NCI-H446 treated with DMSO at 0.1 percent for 48 hours (cell line): Measurements from ENCODE around the gene KRTAP10-2.
"Not testable (repeated sequence)": the region's sequence is repeated elsewhere in the genome, so short reads cannot be mapped to it uniquely, and the experiment has no call there.

Source experiments
- DNase-seq: peaks from one replicate; lab custom pipeline; 2025; lab: John Stamatoyannopoulos, UW

Gene KRTAP10-2

GRCh38 chr21:44567481-44568171 lies 16.3 kb upstream of the KRTAP10-2 start:
- no peak for DNase-seq

DNA sequence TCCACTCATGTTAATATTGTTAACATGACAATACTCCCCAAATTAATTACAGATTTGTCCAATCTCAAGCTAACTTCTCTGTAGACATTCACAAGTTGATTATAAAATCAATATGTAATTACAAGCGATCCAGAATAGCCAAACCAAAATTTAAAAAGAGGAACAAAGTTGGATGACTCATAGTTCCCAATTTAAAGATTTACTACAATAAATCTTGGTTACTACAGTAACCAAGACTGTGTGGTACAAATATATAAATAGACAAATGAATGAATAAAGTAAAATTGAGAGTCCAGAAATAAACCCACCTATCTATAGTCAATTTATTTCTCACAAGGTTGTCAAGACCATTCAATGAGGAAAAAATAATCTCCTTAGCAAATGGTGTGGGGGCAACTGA lies 15.1 kb upstream of the KRTAP10-2 start:
- DNase-seq, result no peak

GRCh38 chr21:44564886-44565598 lies 13.7 kb upstream of the KRTAP10-2 start:
- no peak for DNase-seq

DNA sequence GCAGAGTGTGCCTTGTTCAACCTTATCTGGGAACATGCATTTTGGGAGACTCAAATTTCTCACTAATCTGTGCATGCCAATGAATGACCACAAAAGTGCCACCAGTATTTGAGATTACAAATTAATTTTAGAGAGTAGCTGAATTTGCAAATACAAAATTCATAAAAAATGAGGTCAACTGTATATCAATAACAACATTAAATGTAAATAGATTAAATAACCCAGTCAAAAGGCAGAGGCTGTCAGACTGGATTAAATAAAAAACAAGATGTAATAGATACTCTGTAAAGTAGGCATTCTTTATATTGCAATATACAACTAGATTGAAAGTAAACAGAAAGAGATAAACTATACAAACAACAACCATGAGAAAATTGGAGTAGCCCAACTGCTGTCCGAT lies 12.8 kb upstream of the KRTAP10-2 start:
- DNase-seq, result no peak

DNA sequence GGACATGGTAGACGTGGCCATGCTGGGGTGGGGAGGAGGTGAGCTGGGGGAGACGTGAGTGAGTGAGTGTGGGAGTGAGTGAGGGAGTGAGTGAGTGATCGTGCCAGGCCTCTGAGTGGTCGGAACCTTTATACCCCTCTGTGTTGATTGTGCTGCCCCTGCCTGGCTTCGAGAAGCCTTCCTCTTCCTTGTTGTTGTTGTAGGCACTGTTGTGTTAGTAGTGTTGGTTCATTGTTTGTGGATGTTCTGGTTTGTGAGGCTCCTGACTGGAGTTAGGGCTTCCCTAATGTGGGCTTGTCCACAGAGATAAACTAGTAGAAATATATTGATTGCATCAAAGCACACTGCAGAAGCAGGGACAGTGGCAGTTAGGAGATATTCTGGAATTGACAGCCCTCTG lies 7.4 kb upstream of the KRTAP10-2 start, which contains the start of gene KRTAP10-3:
Gene KRTAP10-3 (minus strand): TSS at position 101 of the 400 bp plus-strand sequence. CDS start 80 bp downstream, at position 21.
- no peak for DNase-seq

- DNase-seq, result not testable (repeated sequence)
Measured at GRCh38 chr21:44558329-44558675, 7.0 kb upstream of the KRTAP10-2 start.

DNA sequence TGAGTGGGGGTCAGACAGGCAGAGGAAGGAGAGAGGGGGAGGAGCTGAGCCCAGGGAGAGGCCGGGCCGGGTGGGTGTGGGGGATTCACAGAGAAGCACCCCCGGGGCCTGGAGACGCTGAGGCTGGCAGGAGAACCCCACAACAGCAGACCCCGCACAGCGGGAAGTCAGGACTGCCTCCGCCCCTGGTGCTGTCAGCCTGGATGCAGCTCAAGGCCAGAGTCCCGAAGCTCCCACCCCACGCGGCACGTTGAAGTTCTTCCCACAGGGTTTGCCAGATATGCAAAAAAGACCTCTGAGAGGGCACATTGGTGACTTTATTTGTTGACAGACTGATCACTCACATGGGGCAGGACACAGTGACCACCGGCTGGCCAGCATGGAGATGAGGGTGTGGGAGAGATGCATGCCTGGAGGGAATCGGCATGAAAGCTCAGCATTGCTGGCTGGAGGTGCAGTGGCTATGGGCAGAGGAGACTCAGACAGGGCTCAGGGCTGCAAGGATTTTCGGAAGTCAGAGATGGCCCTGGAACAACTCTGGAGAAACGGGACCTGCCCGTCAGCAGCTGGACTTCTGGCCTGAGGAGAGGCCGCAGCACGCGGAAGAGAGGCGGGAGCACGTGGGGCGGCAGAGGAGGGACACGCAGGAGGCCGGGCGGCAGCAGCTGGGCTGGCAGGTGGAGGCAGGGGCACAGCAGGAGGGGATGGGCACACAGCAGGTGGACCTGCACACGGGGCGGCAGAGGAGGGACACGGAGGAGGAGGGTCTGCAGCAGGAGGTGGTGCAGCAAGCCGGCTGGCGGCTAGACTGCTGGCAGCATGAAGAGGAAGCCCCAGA lies 6.4 kb upstream of the KRTAP10-2 start:
- DNase-seq, result no peak

DNA sequence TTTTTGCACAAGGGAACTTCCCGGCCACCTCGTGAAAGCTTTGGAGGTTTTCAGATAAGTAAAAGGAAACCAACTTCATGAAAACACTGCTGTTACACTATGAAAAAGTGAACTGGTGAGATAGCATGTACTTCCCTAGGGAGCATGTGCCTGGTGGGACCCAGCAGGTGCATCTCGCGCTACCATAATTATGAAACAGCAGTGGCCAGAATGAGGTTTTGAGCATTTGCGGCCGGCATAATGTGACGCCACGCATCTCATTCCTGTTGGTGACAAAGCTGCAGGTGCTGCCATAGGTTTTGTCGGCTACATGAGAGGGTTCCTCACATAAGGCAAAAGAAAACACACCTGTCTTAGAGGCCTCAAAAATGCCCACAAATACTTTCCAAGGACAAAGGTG lies 5.6 kb upstream of the KRTAP10-2 start:
- no peak for DNase-seq

DNA sequence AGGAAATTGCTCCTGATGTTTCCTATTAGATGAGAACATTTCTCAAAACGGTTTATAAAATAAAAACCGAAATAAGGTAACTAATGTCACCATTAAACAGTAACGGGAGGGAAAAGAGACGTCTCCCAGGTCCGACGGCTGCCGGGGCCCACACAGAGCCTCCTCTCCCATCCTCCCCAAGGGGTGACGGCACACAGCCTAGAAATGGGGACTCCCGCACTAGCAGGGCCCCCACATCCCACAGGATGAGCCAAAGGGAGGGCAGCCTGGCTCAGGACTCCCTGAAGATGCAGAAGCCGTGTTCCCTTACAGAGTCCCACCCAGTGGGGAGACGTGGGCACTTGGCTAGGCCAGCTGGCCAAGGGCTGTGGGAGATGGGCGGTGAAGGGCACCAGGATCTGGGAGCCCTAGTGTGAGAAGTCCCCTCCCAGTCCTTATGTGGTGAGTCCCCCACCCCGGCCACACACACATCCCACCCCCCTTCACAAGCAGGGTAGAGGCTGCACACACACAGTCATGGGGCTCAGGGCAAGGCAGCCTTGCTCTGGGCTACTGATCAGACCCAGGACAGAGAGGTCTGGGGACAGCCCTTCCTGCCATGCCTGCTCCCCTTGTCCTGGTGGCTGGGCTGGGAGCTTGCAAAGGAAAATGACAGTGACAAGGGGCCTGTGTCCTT lies 4.0 kb upstream of the KRTAP10-2 start:
- no peak for DNase-seq

GRCh38 chr21:44552681-44553080 lies 1.4 kb upstream of the KRTAP10-2 start:
- no peak for DNase-seq

DNA sequence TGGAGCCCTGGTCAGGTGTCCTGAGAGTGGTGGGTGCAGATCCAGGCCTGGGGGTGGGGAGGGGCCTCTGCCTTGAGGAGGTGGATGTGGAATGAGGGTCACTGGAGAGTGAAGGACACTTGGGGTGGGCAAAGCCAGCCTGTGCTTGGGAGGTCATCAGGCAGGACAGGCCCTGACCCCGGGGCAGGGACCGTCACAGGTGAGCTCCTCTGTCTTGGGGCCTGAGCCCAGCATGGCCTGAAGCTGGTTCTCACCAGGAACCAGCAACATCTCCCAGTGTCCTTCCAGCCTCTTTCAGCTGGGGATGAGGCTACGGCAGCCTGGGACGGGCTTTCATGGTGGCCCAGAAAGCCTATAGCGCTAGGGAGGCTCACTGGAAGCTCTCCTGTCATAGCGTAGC lies 831 bp upstream of the KRTAP10-2 start:
- no peak for DNase-seq

GRCh38 chr21:44550807-44551206 lies 498 bp downstream of the KRTAP10-2 start:
- no peak for DNase-seq

GRCh38 chr21:44550285-44550684 lies 1.0 kb downstream of the KRTAP10-2 start:
- not testable (repeated sequence) for DNase-seq

- no peak for DNase-seq
Measured at GRCh38 chr21:44549525-44550211, 1.6 kb downstream of the KRTAP10-2 start.

- no peak for DNase-seq
Measured at GRCh38 chr21:44548922-44549321, 2.4 kb downstream of the KRTAP10-2 start.

GRCh38 chr21:44548381-44548780 lies 2.9 kb downstream of the KRTAP10-2 start:
- DNase-seq, result no peak

DNA sequence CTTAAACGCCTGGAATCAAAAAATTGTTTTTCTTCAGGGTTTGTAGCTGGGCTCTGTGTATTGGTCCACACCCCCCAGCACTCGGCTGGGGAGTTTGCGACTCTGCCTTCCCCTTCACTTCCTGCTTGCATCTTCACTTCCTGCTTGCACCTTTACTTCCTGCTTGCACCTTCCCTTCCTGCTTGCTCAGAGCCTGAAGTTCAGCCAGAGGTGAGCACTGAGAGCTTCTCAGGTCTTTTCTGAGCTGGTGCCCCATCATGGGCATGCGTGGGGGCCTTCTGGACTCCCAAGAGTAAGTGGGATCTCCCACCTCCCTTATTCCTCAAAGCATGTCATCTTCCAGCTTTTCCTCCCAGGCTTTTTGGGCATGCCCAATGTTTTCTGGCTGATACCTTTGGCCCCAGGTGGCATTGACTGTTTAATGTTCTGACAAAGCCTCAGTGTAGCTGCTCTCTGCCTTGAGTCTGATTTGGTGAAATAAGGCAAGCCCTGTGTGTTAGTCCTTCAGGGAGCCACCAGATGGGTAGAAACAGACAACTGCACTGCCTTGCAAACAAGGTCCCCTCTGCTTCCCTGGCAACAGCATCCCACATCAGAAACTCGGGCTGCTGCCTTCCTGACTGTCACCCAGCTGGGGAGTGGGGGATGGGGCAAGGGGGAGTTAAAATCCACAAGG lies 3.5 kb downstream of the KRTAP10-2 start:
- DNase-seq, result no peak

DNA sequence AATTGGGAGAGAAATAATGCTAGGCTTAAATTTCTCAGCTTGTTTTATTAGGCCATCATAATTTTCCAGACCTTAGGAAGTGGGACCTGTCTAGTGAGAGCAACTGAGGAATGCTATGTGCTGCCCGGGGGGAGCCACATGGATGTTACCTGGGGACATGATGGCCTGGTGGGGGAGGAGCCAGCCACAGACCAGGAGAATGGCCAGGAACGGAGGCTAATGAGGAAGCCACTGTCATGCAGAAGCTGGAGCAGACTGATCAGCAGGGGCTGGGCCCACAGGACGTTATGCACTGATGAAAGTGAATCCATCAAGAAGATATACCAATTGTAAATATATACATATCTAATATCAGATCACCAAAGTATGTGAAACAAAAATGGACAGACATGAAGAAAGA lies 6.7 kb downstream of the KRTAP10-2 start:
- DNase-seq, result no peak

- no peak for DNase-seq
Measured at GRCh38 chr21:44542716-44543115, 8.6 kb downstream of the KRTAP10-2 start.

GRCh38 chr21:44540741-44541288 lies 10.5 kb downstream of the KRTAP10-2 start:
- no peak for DNase-seq
